CD4-positive, alpha-beta T cell treated with Interferon gamma for 1 hour (primary cell): ENCODE measurements around the gene LMO1.
A peak's percentile ranks its signal among the peaks of the same experiment; 100 is the strongest.

Experiments used
- DNase-seq: peaks from one replicate; pipeline ENCODE4 v3.0.0-alpha.2; 2020

LMO1 gene

DNA sequence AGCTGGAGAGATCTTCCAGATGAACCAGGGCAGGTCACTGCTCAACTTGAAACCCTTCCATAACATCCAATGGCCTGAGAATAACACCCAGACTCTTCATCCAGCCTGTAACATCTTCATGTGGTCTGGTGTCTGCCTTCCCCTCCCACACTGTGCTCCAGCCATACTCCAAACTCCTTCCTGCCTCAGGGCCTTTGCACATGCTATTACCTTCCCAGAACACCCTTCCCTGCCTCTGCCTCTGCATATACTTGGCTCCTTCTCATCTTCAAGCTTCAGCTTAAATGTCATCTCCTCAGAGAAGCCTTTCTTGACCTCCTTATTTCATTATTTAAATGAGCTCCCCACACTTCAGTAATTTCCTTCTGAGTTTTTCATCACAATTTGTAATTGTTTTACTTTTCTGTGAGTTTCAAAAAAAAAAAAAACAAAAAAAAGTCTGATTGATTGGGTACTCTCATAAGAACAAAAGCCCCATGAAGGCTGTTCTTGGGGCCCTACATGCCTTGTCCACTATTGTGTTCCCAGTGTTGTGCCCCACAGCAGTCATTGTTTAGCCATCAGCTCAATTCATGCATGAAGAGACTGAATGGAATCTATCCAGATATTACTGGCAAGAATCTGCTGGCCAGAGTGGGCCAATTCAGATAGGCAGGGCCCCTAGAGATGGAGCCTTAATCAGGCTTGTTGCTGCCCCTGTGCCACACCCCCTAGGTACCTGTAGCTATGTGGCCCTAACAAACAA, 22.1 kb downstream of the LMO1 start:
- DNase-seq = no peak

DNA sequence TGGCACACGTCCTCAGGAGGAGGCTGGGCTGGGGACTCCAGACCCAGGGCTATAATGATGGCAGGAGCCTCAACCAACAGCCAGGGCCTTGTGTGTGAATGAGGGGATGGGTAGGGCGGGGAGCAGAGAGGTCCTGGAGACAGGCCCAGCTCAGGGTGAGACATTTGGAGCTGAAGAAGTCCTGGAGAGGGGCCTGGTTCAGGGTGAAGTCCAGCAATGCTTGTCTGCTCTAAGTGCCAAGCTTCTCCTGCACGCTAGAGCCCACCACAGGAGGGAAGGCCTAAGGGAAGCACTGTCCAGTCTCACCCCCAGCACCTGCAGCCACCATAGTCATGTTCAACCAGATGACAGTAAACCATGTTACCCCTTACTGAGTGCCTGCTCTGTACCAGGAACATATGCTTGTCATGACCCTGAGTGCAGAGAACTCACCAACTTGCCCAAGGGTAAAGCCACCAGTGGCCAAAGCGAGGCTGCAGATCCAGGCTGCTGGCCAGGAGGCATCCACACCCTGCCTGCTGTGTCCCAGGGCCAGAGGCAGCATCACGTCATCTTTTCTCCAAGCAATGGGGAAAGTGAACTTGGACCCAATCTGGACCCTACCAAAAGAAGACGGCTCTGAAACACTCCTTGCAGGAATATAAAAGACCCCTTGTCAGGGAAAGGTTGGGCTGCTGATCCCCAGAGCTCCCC, 24.0 kb downstream of the LMO1 start:
- DNase-seq = no peak

DNA sequence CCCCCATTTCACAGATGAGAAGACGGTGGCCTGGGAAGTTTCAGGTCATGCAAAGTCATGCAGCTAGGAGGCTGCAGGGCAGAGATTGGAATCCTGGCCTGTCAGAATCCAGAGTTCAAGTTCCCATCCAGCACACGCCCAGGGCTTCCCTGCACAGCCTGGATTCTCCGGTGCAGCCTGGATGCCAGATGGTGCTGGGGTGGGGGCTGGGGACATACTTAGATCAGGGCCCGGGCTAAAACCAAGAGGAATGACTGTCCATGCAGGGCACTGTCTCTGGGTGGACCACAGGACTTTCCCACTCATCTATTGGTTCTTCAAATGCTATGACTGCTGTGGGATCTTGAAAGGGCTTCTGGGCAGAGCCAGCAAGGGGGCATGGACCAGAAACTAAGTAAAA, 24.6 kb downstream of the LMO1 start:
- DNase-seq = no peak

DNA sequence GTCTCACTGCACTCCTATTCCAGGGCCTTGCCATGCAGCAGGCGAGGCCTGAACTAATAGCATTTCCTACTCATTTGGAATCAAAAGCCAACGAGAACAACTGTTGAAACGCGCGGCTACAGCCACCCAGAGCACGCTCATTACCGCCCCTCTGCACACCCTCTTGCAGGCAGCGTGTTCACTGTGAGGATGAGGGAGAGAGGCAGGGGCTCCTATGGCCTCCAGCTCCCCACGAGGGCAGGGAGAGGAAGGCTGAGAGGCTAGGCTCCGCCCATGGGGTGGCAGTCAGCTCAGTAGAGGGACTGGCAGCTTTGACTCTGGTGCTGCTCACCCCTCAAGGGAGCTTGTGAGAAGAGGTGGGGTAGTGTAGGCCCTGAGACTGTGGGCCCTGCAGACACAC, 26.2 kb downstream of the LMO1 start:
- no peak for DNase-seq

DNA sequence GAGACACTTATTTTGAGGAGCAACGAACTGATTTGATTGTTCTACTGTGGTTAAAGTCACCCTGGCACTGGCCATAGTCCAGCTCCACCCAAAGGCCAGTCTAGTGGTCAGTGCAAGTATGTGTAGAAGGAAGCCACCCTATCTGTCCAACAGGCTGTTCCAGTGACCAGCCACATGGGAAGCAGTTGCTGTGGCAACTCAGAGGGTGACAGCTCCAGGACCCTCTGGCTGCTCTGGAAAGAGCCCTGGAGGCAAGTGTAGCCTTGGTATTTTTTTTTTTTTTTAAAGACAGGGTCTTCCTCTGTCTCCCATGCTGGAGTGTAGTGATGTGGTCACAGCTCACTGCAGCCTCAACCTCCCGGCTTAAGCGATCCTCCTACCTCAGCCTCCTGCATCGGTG, 27.8 kb downstream of the LMO1 start:
- DNase-seq = no peak

DNA sequence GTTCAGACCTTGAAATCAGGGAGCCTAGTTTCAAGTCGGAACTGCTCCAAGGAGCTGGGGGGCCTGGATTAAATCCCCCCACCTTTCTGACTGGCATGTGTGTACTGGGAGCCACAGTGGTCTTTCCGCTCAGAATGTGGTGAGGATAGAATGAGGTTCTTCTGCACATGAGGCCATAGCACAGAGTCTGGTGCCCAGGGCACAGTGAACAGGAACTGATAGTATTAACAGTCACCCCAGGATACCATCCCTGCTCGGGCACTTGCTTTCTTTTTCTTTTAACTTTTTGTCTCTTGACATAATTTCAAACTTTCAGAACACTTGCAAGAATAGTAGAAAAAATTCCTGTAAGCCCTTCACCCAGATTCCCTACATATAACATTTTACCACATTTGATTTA, 28.8 kb downstream of the LMO1 start:
- DNase-seq = no peak

DNA sequence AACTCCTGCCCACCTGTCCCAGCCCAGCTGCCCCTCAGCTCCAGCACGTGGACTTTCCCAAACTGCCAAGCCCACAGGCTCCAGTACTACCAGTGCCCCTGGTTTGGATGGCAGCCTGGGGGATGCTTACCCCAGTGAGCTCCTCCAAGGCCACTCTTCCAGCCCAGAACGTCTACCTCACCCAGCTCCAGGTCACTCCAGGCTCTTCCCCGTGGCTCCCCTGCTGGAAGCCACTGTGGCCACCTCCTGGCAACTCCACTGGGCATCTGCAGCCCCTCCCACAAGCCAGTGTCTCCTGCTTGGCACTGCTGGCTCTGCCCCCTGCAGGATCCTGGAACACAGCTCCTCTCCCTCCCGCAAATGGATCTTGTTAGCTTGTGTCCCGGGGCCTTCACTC, 29.3 kb downstream of the LMO1 start:
- DNase-seq = no peak

DNA sequence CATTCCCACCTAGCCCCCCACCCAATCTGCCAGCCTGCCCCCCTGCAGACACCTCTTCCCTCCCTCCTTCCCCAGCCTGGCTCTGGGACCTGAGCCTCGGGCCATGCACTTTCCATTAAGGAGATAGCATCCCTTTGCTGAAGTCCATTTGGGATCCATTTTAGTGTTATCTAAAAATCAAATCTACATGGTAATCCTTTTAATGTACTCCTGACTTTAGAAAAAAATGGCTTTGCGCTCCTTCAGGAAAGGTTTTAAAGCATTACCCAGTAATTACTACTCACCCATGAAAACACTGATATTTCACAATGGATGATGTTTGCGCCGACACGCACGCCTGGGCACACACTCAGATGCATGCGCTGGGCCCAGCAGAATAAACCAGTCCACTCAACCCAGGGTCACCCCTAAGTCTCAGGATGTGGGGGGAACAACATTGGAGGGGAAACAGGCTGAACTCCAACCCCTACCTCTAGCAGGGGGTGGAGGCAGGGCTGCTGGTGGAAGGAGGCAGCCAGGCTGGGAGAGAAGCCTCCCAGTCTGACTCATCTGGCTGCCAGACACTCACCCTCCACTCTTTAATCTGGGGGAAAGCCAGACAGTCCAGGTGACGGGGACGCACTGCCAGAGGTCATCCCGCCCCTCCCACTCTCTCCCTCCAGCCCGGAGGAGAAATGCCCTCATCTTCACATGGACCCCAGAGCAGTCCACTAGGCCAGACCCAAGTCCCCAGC, 29.8 kb downstream of the LMO1 start:
- DNase-seq = no peak

DNA sequence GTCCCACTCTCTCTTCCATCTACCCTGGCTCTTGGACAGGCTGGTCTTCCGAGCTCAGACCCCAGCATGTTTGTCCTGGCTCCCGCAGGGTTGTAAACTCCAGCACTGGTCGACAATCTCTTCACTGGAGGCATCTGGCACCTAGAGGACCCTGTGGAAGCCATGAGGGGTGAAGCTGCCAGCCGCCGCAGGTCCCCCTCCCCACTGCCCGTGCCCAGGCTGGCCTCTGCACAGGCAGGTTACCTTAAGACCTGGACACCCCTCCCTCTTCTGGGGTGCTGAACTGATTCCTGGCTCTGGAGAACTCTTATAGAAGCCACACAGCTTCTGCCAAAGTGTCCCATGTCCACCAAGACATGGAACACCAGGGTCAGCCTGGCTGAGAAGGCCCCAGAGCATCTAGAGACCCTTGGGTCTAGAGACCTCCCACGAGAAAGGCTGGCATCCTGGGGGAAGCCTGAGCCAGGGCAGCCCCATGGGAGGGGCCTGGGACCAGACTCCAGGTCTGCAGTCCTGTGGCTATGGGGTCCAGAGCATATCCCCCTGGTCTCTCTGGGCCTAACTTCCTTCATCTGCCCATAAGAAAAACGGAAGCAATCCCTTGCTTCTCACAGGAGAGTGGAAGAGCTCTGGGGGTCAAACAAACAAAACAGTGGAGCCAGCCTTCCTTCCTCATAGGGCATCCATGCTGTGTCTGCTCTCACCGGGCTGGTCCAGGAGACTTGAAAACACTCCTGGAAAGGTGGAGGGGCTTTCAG, 30.6 kb downstream of the LMO1 start:
- DNase-seq = no peak

DNA sequence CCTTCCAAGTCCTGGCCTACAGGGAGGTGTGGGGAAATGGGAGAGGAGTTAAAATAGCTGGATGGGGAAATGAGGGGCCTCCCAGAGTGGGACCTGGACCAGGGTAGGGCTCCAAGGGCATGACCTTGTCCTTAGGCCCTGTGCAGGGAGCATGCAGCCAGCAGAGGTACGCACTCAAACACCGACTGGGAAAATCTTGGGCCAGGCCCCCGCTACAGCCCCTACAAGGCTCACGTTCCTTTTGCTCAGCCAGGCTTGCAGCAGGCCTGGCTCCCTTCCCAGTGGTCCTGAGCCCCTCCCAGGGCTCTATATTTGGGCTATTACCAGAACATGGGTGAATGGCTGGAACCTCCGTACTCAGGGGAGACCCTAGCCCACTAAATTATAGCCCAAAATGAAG, 31.3 kb downstream of the LMO1 start:
- no peak for DNase-seq

DNA sequence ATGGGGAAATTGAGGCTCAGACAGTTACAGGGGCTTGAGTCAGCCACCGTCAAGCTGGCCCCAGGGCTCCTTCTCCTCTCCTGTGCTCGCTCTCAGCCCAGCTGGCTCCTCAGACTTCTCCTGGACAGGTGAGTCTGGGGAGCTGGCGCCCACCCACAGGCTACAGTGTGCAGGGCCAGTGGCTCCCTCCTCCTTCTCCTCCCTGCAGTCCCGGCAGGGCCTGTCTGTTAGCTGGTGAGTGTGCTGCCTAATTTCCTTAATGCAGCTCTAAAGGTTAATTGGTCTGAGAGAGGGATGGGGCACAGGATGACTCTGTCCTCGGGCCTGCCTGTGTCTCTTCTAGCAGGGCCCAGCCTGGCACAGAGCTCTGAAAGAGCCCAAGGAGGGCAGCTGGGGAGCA, 31.7 kb downstream of the LMO1 start:
- DNase-seq = no peak

DNA sequence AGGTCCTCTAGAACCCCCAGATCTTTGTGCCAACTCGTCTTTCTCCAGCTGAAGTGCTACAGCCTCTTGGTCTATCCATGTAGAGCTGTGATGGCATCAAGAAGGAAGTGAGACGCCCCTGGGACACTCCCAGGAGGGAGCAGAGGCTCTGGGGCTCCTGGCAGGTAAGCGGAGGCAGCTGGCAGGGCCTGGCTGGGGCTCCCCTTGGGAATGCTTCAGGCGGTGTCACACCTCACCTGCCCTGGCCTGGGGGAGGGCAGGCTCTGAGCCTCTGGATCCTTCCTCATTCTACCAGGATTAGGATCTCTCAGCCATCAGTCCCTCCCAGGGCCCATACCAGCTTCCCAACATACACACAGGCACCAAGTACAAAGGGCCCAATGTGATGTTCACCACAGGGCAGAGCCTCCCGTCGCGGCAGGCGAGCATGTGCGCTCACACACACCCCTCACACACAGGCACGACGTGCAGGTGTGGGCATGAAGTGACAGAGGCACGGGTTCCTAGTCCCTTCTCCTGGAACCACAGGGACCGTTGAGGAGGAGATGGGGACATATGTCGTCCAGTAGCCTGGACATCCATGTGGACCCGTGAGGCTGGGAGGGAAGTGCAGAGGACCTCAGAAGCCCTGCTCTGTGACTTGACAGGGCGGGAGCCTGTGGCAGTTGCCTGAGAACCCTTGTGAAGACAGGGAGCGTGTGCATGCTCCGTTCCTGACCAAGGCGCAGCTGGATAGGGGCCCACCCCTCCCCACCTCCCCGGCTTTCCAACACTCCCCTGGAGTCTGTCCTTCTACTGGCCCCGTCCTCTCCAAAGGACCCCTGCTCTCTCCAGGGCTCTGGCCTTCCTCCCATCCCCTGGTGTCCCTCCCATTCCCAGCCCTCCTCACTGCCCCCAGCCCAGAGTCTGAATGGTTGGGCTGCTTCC, 32.5 kb downstream of the LMO1 start:
- DNase-seq = no peak

DNA sequence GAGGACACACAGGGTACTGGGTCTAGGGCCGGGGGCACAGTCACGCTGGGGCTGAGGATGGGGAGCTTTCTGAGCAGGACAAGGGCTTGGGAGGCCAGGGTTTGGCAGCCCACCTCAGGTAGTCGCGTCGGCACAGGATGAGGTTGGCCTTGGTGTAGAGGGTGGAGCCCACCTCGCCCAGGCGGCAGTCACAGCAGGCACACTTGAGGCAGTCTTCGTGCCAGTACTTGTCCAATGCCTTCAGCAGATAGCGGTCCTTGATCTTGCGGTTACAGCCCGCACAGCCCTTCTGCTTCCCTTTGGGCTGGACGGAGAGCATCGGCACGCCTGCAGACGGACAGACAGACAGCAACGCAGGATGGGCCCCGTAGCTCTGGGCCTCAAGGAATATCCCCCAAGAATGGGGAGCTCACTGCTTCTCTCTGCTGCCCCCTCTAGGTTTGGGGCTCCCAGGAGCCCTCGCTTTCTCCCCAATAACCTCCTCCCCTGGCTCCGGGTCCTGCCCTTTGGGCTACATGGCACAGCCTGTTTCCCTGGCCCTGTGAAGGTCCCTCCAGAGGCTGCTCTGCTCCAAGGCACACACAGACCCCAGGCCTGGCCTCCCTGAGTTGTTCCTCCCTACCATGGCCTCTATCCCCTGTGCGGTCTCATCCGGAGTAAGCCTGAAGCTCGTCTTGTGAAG, 33.4 kb downstream of the LMO1 start:
- DNase-seq = no peak

DNA sequence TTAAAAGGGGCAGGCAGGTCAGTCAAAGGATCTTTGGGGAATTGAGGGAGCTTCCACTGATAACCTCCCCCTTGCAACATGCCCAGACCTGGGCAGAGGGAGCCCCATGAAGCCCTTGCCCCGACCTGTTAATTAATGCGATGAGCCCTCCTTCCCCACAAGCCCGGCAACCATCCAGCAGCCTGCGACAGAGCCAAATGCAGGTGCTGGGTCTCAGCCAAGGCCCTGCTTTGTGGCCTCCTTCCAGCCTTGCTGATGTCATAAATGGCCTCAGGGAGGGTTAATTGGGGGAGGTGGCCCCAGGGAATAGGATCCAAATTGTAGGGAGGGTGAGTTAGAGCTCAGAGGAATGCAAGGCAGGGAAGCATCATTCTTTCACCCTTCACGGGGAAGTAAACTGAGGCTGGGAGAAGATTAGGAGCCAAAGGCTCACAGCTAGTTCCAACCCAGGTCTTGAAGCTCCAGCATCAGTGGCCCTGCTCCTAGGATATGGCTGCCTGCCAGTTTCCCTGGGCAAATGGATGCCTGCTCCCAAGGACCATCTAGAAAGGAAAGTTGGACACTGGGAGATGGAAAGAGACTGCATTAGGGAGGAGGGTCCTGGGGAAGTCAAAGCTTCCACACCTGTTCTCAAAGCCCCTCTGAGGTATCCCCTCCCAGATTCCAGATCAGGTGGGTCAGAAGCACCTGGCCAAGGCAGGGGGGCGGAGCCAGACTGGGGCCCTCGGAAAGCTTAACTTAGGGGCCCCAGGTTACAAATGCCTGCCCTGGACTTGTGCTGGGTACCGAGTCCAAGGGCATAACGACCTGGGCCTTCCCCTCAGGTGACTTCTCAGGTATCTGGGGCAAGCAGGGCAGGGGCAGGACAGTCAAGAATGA, 34.1 kb downstream of the LMO1 start:
- no peak for DNase-seq

DNA sequence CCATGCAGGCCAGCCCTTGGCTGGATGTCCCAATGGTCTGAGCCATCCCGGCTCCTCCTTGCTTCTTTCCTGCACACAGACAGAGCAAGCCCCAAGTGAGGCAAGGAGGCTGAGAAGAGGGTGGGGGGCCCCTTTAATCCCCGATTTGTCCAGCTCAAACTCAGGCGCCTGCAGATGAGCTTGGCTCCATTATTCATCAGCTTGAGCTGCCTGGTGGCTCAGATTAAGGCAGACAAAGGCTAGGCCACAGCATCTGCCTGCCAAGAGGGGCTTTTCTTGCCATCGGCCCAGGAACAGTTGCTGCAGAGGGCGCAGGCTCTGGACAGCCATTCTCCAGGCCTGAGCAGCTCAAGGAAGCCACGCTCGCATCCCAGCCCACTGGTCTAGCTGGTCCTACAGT, 35.4 kb downstream of the LMO1 start:
- DNase-seq = no peak

DNA sequence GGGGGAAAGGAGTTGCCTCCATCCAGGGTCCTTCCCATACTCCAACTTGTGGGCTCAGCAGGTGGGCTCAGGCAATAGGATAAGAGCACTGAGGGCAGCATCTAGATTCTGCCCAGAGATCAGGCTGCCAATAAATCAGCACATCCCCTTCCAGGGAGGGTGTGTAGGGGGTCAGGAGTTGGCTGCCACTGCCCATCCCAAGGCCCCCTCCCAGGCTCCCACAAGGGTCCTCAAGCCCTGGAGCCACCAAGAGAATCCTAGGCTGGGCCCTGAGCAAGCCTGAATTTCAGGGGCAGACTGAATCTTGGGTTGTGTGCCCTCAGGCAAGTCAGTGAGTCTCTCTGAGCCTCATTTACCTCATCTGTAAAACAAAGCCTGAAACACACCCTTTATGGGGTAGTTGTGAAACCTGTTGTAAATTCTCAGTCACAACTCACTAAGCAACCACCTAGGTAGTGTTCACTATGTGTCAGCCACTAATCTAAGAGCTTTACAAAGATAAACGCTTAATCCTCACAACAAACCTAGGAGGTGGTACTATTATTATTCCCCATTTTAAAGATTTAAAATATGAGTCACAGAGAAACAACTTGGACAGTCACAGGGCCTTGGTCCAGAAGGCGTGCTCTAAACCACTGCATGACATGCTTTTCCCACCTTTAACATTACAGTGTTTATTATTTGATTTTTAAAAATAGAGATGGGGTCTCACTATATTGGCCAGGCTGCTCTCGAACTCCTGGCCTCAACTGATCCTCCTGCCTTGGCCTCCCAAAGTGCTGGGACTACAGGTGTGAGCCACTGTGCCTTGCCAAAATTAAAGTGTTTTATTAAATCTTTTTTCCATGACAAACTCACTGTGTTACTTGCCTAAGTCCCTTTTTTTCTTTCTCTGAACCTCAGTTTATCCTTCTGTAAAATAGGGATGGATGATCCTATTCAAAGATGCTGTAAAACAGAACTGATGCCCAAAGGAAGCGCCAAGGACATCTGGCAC, 36.2 kb downstream of the LMO1 start:
- no peak for DNase-seq

DNA sequence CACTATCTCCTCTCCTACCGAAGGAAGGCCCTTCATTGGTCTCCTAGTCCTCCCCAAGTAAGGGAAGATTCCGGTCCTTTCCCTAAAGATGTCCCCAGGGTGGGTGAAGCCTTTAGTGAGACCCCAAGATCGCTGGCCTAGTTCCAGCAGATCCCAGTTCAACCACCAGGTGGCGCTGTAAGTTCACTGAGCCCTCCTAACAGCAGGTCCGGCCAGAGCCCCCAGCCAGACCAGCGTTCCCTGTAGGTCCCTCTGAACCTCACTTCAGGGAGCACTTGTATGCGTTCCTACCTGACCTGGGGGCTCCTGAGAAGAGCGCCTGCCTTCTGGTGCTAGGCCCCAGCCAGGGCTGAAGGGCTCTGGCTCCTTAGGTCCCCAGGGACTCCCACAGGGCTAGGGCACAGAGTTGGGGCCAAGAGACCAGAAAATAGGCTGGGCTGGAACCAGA, 38.1 kb downstream of the LMO1 start:
- peak; percentile 37 for DNase-seq

DNA sequence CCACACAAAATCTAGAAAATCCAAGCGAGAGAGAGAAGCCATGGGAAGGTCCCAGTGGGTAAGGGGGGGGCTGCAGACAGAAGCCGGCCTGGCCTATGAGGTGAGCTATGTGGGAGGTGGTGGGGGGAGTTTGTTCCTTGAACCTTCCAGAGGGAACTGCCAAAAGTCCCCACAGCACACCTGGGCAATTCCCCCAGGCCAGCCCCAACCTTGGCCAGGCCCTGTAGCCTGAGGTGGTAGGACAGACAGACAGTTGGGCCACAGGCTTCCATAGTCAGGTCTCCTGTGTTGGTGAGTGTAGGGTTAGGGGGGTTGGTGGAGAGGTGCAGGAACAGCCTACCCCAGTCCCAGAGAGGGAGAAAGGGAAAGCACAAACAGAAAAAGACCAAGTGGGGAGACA, 39.0 kb downstream of the LMO1 start:
- no peak for DNase-seq

DNA sequence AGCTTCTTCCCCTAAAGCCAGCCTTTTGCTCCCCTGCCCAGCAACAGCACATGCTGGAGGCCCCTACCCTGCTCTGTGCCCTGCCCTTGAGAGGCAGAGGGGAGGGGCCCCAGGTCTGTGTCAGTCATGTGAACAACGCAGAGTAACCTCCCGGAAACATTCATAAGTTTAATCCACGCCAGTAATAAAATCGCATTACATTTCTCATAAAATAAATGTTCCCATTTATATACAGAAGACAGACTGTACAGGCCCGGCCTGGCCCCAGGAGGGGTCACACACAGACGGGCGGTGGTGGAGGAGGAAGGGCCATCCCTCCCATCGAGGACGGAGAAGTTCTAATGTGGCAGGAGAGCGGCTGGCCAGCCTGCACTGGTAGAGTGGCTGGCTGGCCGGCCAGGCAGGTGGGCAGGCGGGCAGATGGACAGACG, 39.5 kb downstream of the LMO1 start:
- no peak for DNase-seq
